ENCODE data around the gene MAPK10. TPM values are rescaled to one million over a fixed set of nuclear protein-coding genes. Genes with fewer than 3 reads are reported as not detected.

MAPK10 gene
- total and polyA plus RNA-seq, 10 of the 15 experiments (the other 5 are each of a cell fraction or from before 2014, with no cell fraction given), result 1.1 to 4.2 (median 2.4) TPM

- TF ChIP-seq ZNF687 (IDR thresholded peaks at IDR 0.05) (no peak), IKZF2 (IDR thresholded peaks at IDR 0.05) (no peak)
Observed at GRCh38 chr4:86130160-86130933, 229.5 kb downstream of the MAPK10 start (continued).

- no peaks in the 10 kb centered on the region for H3K4me1 ChIP-seq (ENCODE audit: control insufficient read depth, insufficient read depth, low read length)
- H3K4me3 ChIP-seq, result no peak overlapping the region
- ChIA-PET POLR2A (no interaction called here), CTCF (no interaction called here), SMC1A (ENCODE audit: uncharacterized antibody, unreplicated experiment) (interaction anchor here (1.3 kb wide), 1 partner anchor 12 kb away, joined by 3 read pairs; no protein-coding TSS in a partner anchor), RAD21 (ENCODE audit: unreplicated experiment) (no interaction called here)
- H3K27ac ChIP-seq (ENCODE audit: control insufficient read depth, insufficient read depth), result no peak overlapping the region
- H3K9ac ChIP-seq (ENCODE audit: control insufficient read depth, insufficient read depth, low read length), result no peak overlapping the region
- H3K4me2 ChIP-seq (ENCODE audit: control insufficient read depth, insufficient read depth), result no peak overlapping the region
- H2AFZ ChIP-seq (ENCODE audit: control insufficient read depth, low read depth, low read length), result no peak overlapping the region
- FAIRE-seq (no peak), DNase-seq (ENCODE audit: low read depth, low spot score) (no peak), ATAC-seq (no peak)
- TF ChIP-seq PBX3 (IDR thresholded peaks at IDR 0.05; ENCODE audit: insufficient replicate concordance, low read depth, low read length), result no peak
- no peak for TF ChIP-seq POLR2AphosphoS2 (IDR thresholded peaks at IDR 0.05; ENCODE audit: low read depth, low read length)
- no peak for TF ChIP-seq CREB1 (IDR thresholded peaks at IDR 0.05; ENCODE audit: low read depth)
- TF ChIP-seq PAX8 (IDR thresholded peaks at IDR 0.05), result no peak
- no peak for TF ChIP-seq CBFB (IDR thresholded peaks at IDR 0.05; ENCODE audit: low read depth)
- no peak for TF ChIP-seq IKZF2 (IDR thresholded peaks at IDR 0.05)
- TF ChIP-seq FOS (IDR thresholded peaks at IDR 0.05; ENCODE audit: borderline replicate concordance, extremely low read depth, insufficient read length), result no peak
- TF ChIP-seq MEF2A (IDR thresholded peaks at IDR 0.05; ENCODE audit: insufficient read depth, low read depth, low read length), result no peak
- TF ChIP-seq CHD4 (IDR thresholded peaks at IDR 0.05), result no peak
- no peak for TF ChIP-seq SP1 (IDR thresholded peaks at IDR 0.05; ENCODE audit: low read depth, low read length)
- no peak for TF ChIP-seq ATF2 (IDR thresholded peaks at IDR 0.05; ENCODE audit: low read length)
- TF ChIP-seq MTA2 (IDR thresholded peaks at IDR 0.05; ENCODE audit: low read depth), result no peak
- in situ Hi-C loops (cut with MboI) (no loop called here), intact Hi-C loops (cut with micrococcal nuclease; ENCODE audit: unreplicated experiment) (no loop called here)
- H4K20me1 ChIP-seq (ENCODE audit: control insufficient read depth, insufficient read depth), result no peaks in the 10 kb centered on the region
- H3K9me3 ChIP-seq (replicated peaks; ENCODE audit: control insufficient read depth, insufficient read depth, low read length), result no peaks in the 10 kb centered on the region
- no peaks in the 10 kb centered on the region for H3K79me2 ChIP-seq (ENCODE audit: control insufficient read depth, insufficient read depth, low read length)
- 0% methylated on average over 2 of the region's 2 CpGs for WGBS (ENCODE audit: insufficient coverage, insufficient replicate concordance, low lambda C conversion rate, missing lambda C conversion rate)
- BruUV-seq (replicated peaks), result no TSS peak
- no peaks in the 10 kb centered on the region for H3K36me3 ChIP-seq (ENCODE audit: control insufficient read depth in 2 of 2, insufficient read depth in 2 of 2, low read length in 1 of 2)
- H3K27me3 ChIP-seq (replicated peaks in 1 of 2; ENCODE audit: control insufficient read depth in 2 of 2, insufficient read depth in 2 of 2, low read length in 1 of 2), result no peaks in the 10 kb centered on the region
Observed at GRCh38 chr4:86129546-86129945, 230.3 kb downstream of the MAPK10 start.

Measured in GM12878 (cell line).